ENCODE results near the gene CTNNBIP1. TPM values are rescaled to one million over a fixed set of nuclear protein-coding genes. Genes with fewer than 3 reads are reported as not detected.

CTNNBIP1 gene
- total and polyA plus RNA-seq, 9 of the 15 experiments (the other 6 are each of a cell fraction or from before 2014, with no cell fraction given): 0.65 to 29.2 (median 14.7) TPM

- no peak for TF ChIP-seq ATF3 (IDR thresholded peaks at IDR 0.05)
- no peak for TF ChIP-seq ATF3 (CRISPR knock-in tag; conservative IDR thresholded peaks at IDR 0.05)
- no peak for TF ChIP-seq ZNF280A (IDR thresholded peaks at IDR 0.05; ENCODE audit: low read depth, partially characterized antibody)
- TF ChIP-seq ARHGAP35 (IDR thresholded peaks at IDR 0.05; ENCODE audit: partially characterized antibody): no peak
- no peak for TF ChIP-seq GMEB1 (CRISPR knock-in tag; IDR thresholded peaks at IDR 0.05)
- peak; percentile 10; the same call in 1 of the 2 replicates for TF ChIP-seq MGA (IDR thresholded peaks at IDR 0.05)
- no peak for TF ChIP-seq ZNF121 (CRISPR knock-in tag; conservative IDR thresholded peaks at IDR 0.05)
- no peak for TF ChIP-seq SIX5 (IDR thresholded peaks at IDR 0.05; ENCODE audit: borderline replicate concordance in 1 of 2, insufficient read depth in 1 of 2, low read depth in 1 of 2, low read length in 2 of 2)
Observed at GRCh38 chr1:9849691-9850441, 60.2 kb downstream of the CTNNBIP1 start (continued).
